ENCODE results near the gene PCDHA5.
A peak's percentile ranks its signal among the peaks of the same experiment; 100 is the strongest.
"Not testable (repeated sequence)": the region's sequence is repeated elsewhere in the genome, so short reads cannot be mapped to it uniquely, and the experiment has no call there.

PCDHA5 gene

DNA sequence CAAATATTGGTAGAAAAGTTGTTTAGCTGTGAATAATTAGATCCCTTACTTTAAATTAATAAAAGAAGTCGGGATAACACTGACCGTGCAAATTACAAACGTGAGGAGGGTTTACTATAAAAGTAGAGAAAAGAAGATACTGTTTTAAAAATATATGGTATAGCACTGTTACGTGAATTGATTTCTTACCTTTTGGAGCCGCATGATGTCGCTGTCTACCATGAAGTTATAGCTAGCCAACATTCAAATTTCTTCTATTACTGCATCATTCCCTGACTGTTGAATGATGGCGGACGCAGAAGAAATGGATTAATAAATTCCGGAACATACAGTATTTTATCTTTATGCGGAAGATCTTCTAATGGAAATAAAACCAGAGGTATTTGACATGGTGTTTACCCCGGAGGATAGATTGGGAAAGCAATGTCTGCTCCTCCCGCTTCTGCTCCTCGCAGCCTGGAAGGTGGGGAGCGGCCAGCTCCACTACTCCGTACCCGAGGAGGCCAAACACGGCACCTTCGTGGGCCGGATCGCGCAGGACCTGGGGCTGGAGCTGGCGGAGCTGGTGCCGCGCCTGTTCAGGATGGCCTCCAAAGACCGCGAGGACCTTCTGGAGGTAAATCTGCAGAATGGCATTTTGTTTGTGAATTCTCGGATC, 6.4 kb downstream of the PCDHA5 start, which contains the start of gene PCDHA6:
Gene PCDHA6 (plus strand): TSS at position 257 of the 658 bp plus-strand sequence. CDS start 132 bp downstream, at position 389.
- no peak for DNase-seq

DNA sequence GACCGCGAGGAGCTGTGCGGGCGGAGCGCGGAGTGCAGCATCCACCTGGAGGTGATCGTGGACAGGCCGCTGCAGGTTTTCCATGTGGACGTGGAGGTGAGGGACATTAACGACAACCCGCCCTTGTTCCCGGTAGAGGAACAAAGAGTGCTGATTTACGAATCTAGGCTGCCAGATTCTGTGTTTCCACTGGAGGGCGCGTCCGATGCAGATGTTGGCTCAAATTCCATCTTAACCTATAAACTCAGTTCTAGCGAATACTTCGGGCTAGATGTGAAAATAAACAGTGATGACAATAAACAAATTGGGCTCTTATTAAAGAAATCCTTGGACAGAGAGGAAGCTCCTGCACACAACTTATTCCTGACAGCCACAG, 6.9 kb downstream of the PCDHA5 start:
- DNase-seq = no peak

DNA sequence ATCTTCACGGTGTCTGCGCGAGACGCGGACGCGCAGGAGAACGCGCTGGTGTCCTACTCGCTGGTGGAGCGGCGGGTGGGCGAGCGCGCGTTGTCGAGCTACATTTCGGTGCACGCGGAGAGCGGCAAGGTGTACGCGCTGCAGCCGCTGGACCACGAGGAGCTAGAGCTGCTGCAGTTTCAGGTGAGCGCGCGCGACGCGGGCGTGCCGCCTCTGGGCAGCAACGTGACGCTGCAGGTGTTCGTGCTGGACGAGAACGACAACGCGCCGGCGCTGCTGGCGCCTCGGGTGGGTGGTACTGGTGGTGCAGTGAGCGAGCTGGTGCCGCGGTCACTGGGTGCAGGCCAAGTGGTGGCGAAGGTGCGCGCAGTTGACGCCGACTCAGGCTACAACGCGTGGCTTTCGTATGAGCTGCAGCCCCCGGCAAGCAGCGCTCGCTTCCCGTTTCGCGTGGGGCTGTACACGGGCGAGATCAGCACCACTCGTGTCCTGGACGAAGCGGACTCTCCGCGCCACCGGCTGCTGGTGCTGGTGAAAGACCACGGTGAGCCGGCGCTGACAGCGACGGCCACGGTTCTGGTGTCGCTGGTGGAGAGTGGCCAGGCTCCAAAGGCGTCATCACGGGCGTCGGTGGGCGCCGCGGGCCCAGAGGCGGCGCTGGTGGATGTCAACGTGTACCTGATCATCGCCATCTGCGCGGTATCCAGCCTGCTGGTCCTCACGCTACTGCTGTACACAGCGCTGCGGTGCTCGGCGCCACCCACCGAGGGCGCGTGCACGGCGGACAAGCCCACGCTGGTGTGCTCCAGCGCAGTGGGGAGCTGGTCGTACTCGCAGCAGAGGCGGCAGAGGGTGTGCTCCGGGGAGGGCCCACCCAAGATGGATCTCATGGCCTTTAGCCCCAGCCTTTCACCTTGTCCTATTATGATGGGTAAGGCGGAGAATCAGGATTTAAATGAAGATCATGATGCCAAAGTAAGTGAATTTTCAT, 8.4 kb downstream of the PCDHA5 start:
- DNase-seq = not testable (repeated sequence)

DNA sequence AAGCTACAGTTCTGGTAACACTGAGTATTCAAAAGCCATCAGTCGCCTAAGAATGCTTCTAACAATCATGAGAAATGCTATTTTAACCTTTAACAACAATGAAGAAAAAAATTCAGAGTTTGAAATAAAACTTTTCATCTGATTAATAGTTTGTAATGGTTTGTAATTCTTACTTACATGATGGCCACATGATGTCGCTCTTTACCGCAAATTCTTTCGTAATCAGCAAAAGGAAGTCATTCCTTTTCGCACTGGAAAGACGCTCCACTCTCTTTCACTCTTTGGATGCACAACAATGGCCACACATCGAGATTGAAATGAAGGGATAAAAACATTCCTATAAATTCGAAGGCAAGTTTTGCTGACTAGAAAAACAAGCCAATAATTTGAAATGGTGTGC, 12.6 kb downstream of the PCDHA5 start, which contains the start of gene PCDHA7:
Gene PCDHA7 (plus strand): TSS at position 277 of the 400 bp plus-strand sequence. CDS start 115 bp downstream, at position 392.
- no peak for DNase-seq

DNA sequence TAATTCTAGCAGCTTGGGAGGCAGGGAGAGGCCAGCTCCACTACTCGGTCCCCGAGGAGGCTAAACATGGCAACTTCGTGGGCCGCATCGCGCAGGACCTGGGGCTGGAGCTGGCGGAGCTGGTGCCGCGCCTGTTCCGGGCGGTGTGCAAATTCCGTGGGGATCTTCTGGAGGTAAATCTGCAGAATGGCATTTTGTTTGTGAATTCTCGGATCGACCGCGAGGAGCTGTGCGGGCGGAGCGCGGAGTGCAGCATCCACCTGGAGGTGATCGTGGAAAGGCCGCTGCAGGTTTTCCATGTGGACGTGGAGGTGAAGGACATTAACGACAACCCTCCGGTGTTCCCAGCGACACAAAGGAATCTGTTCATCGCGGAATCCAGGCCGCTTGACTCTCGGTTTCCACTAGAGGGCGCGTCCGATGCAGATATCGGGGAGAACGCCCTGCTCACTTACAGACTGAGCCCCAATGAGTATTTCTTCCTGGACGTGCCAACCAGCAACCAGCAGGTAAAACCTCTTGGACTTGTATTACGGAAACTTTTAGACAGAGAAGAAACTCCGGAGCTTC, 13.1 kb downstream of the PCDHA5 start:
- not testable (repeated sequence) for DNase-seq

DNA sequence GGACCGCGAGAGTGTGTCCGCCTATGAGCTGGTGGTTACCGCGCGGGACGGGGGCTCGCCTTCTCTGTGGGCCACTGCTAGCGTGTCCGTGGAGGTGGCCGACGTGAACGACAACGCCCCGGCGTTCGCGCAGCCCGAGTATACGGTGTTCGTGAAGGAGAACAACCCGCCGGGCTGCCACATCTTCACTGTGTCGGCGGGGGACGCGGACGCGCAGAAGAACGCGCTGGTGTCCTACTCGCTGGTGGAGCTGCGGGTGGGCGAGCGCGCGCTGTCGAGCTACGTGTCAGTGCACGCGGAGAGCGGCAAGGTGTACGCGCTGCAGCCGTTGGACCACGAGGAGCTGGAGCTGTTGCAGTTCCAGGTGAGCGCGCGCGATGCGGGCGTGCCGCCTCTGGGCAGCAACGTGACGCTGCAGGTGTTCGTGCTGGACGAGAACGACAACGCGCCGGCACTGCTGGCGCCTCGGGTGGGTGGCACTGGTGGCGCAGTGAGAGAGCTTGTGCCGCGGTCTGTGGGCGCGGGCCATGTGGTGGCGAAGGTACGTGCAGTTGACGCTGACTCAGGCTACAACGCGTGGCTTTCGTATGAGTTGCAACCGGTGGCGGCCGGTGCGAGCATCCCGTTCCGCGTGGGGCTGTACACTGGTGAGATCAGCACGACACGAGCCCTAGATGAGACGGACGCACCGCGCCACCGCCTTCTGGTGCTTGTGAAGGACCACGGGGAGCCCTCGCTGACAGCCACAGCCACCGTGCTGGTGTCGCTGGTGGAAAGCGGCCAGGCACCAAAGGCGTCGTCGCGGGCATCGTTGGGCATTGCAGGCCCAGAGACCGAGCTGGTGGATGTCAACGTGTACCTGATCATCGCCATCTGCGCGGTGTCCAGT, 14.5 kb downstream of the PCDHA5 start:
- DNase-seq = no peak

DNA sequence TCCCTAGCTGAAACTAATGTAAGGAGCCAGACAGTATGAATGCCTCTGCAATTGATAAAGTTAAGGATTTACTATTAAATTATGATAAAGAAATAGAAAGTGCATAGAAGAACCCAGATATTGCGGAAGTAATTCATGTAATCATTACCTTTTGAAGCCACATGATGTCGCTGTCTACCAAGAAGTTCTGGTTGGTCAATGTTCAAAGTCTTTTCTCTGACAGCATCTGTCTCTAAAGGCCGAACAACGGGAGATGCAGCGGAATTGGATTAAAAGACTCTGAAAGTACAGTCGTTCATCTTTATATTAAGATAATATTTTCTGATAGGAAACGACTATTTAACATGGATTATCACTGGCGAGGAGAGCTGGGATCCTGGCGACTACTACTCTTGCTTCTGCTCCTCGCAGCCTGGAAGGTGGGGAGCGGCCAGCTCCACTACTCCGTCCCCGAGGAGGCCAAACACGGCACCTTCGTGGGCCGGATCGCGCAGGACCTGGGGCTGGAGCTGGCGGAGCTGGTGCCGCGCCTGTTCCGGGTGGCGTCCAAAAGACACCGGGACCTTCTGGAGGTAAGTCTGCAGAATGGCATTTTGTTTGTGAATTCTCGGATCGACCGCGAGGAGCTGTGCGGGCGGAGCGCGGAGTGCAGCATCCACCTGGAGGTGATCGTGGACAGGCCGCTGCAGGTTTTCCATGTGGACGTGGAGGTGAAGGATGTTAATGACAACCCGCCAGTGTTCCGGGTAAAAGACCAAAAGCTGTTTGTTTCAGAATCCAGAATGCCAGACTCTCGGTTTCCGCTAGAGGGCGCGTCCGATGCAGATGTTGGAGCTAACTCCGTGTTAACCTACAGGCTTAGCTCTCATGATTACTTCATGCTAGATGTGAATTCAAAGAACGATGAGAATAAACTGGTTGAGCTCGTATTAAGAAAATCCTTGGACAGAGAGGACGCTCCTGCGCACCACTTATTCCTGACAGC, 19.9 kb downstream of the PCDHA5 start, which contains the start of gene PCDHA8:
Gene PCDHA8 (plus strand): TSS at position 210 of the 985 bp plus-strand sequence. CDS start 135 bp downstream, at position 345.
- DNase-seq = peak; percentile 32

DNA sequence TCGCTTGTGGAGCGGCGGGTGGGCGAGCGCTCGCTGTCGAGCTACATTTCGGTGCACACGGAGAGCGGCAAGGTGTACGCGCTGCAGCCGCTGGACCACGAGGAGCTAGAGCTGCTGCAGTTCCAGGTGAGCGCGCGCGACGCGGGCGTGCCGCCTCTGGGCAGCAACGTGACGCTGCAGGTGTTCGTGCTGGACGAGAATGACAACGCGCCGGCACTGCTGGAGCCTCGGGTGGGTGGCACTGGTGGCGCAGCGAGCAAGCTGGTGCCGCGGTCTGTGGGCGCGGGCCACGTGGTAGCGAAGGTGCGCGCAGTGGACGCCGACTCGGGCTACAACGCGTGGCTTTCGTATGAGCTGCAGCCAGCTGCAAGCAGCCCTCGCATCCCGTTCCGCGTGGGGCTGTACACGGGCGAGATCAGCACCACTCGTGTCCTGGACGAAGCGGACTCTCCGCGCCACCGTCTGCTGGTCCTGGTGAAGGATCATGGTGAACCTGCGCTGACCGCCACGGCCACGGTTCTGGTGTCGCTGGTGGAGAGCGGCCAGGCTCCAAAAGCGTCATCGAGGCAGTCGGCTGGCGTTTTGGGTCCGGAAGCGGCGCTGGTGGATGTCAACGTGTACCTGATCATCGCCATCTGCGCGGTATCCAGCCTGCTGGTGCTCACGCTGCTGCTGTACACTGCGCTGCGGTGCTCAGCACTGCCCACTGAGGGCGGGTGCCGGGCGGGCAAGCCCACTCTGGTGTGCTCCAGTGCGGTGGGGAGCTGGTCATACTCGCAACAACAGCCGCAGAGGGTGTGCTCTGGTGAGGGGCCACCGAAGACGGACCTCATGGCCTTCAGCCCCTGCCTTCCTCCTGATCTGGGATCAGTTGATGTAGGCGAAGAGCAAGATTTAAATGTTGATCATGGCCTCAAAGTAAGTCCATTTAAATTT, 21.7 kb downstream of the PCDHA5 start:
- no peak for DNase-seq

DNA sequence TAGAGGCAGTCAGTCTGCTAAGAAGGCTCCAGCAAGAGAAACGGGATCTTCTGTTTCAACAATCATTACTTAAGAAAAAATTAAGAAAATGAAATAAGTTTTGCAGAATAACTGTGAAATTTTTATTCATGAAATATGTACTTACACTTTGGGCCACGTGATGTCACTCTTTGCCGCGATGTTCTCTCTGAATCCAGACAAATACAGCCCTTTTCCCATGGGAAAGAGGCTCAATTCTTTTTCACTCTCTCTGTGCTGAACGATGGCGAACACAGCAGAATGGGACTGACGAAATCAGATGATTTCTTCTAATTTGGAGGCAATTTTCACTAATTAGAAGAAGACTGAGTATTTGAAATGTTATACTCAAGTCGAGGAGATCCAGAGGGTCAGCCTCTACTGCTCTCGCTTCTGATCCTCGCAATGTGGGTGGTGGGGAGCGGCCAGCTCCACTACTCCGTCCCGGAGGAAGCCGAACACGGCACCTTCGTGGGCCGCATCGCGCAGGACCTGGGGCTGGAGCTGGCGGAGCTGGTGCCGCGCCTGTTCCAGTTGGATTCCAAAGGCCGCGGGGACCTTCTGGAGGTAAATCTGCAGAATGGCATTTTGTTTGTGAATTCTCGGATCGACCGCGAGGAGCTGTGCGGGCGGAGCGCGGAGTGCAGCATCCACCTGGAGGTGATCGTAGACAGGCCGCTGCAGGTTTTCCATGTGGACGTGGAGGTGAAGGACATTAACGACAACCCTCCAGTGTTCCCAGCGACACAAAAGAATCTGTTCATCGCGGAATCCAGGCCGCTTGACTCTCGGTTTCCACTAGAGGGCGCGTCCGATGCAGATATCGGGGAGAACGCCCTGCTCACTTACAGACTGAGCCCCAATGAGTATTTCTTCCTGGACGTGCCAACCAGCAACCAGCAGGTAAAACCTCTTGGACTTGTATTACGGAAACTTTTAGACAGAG, 27.0 kb downstream of the PCDHA5 start, which contains the start of gene PCDHA9:
Gene PCDHA9 (plus strand): TSS at position 244 of the 964 bp plus-strand sequence. CDS start 114 bp downstream, at position 358.
- DNase-seq = not testable (repeated sequence)

DNA sequence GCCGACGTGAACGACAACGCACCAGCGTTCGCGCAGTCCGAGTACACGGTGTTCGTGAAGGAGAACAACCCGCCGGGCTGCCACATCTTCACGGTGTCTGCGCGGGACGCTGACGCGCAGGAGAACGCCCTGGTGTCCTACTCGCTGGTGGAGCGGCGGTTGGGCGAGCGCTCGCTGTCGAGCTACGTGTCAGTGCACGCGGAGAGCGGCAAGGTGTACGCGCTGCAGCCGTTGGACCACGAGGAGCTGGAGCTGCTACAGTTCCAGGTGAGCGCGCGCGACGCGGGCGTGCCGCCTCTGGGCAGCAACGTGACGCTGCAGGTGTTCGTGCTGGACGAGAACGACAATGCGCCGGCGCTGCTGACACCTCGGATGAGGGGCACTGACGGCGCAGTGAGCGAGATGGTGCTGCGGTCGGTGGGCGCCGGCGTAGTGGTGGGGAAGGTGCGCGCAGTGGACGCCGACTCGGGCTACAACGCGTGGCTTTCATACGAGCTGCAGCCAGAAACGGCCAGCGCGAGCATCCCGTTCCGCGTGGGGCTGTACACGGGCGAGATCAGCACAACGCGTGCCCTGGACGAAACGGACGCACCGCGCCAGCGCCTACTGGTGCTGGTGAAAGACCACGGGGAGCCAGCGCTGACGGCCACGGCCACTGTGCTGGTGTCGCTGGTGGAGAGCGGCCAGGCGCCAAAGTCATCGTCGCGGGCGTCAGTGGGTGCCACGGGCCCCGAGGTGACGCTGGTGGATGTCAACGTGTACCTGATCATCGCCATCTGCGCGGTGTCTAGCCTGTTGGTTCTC, 28.6 kb downstream of the PCDHA5 start:
- not testable (repeated sequence) for DNase-seq

DNA sequence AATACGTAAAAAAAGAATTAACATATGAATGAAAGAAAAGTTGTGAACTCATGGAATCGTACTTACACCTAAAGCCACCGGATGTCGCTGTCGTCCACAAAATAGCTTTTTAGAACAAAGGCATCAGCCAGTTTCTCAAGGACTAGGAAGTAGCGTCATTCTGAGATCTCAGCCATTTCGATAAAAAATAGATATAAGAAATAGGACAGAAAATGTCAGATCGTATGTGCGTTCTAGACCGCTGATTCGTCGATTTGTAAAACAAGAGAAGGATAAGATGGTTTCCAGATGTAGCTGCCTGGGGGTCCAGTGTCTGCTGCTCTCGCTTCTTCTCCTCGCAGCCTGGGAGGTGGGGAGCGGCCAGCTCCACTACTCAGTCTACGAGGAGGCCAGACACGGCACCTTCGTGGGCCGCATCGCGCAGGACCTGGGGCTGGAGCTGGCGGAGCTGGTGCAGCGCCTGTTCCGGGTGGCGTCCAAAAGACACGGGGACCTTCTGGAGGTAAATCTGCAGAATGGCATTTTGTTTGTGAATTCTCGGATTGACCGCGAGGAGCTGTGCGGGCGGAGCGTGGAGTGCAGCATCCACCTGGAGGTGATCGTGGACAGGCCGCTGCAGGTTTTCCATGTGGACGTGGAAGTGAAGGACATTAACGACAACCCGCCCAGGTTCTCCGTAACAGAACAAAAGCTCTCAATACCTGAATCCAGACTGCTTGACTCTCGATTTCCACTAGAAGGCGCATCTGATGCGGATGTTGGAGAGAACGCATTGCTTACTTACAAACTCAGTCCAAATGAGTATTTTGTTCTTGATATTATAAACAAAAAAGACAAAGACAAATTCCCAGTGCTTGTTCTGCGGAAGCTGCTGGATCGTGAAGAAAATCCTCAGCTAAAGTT, 34.6 kb downstream of the PCDHA5 start, which contains the start of gene PCDHA10:
Gene PCDHA10 (plus strand): TSS at position 126 of the 903 bp plus-strand sequence. CDS start 152 bp downstream, at position 278.
- DNase-seq = no peak

DNA sequence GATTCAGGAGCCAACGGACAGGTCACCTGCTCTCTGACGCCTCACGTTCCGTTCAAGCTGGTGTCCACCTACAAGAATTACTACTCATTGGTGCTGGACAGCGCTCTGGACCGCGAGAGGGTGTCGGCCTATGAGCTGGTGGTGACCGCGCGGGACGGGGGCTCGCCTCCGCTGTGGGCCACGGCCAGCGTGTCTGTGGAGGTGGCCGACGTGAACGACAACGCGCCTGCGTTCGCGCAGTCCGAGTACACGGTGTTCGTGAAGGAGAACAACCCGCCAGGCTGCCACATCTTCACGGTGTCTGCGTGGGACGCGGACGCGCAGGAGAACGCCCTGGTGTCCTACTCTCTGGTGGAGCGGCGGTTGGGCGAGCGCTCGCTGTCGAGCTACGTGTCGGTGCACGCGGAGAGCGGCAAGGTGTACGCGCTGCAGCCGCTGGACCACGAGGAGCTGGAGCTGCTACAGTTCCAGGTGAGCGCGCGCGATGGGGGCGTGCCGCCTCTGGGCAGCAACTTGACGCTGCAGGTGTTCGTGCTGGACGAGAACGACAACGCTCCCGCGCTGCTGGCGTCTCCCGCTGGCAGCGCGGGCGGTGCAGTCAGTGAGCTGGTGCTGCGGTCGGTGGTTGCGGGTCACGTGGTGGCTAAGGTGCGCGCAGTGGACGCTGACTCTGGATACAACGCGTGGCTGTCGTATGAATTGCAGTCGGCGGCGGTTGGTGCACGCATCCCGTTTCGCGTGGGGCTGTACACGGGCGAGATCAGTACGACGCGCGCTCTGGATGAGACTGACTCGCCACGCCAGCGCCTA, 36.0 kb downstream of the PCDHA5 start:
- no peak for DNase-seq

DNA sequence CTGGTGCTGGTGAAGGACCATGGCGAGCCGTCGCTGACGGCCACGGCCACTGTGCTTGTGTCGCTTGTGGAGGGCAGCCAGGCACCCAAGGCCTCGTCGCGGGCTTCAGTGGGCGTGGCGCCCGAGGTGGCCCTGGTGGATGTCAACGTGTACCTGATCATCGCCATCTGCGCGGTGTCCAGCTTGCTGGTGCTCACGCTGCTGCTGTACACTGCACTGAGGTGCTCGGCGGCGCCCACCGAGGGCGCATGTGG, 36.5 kb downstream of the PCDHA5 start:
- no peak for DNase-seq

DNA sequence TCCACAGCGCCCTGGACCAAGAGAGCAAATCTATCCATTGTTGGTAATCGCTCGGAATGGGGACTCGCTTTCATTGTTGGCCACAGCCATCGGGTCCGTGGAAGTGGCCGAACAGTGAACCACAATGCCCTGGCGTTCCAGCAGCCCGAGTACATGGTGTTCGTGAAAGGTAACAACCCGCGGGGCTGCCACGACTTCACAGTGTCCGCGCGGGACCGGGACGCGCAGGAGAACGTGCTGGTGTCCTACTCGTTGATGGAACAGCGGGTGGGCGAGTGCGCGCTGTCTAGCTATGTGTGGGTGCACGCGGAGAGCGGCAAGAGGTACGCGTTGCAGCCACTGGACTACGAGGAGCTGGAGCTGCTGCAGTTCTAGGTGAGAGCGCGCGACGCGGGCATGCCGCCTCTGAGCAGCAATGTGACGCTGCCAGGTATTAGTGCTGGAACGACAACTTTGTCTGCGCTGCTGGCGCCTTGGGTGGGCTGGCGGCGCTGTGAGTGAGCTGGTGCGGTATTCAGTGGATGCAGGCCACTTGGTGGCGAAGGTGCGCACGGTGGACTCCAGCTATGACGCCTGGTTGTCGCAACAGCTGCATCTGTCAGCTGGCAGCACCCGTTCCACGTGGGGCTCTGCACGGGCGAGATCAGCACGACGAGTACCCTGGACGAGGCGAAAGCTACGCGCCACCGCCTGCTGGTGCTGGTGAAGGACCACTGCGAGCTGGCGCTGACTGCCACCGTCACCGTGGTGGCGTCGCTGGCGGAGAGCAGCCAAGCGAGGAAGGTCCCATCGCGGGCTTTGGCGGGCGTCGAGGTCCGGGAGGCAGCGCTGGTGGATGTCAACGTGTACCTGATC, 41.3 kb downstream of the PCDHA5 start:
- DNase-seq = no peak

All from NCI-H2029 (cell line).